GM21576 (cell line): ENCODE data around the gene STAG3.

ENCODE experiments used
- ATAC-seq: cut with Tn5 transposase; IDR thresholded peaks from one replicate; pipeline ENCODE4 v1.9.1; 2021; ENCODE audit warnings: mild to moderate bottlenecking, moderate library complexity; ENCODE audit not compliant: unreplicated experiment

STAG3 gene

DNA sequence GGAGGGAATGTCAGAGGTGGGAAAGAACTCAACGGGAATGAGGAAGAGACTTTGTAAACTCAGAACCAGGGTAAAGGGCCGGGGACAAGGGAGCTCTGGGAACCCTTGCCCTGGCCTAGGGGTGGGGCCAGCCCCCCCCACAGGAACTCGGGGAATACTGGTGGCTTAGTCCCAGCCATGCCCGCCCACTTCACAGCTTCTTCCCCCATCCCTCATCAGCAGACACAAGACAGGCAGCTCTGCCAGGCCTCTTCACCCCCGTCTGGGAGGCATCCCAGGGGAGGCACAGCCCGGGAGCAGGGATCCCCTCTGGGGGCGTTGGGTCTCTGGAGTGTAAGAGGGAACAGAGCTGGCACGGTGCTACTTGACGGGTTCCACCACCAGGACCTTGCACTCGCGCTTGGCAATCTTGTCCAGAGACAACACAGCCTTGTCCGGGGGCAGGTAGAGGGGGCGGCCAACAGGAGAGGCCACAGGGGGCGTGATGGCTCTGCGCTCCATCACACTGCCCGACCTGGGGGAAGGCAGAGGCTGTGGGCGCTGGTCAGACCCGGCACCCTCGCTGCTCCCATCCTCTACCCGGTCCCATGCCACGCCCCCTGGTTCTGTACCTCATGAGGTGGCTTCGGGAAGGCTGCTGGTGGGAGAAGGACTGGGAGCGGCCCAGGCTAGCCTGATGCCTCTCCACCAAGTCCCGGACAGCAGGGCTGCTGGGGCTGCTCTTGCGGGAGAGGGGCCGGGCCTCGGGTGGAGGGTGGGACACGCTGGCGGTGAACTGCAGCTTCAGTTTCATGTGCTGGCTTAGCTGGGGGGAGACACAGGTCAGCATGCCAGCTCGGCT, 22.8 kb upstream of the STAG3 start:
- no peak for ATAC-seq

DNA sequence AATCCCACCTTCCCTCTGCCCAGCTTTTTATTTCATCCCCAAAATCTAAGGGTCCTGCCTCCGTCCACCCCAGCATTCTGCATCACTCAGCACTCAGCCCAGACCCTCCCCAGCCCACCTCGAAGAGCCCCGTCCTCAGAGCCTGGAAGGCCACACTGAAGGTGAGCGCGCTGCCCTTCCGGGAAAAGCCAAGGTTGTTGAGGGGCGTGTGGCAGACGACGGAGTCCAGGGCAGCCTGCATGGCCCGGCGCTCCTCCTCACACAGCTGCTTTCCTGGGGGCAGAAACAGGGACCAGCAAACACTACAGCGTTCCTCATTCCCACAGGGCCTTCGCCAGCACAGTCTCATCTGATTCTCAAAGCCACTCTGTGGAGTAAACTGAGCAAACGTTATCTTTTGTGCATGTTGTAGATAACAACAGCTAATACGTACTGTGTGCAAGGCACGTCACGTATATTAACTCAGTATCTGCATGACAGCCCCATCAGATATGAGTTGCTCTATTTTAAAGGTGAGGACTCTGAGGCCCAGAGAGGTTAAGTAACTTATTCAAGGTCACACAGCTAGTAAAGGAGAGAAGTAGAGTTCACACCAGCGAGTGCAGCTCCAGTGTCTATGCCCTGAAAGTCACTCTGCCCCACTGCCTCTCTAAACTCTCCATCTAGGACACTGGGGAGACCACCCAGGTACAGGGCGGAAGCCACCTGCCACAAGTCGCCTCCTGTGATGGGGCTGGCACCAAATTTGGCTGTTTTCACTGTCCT, 22.0 kb upstream of the STAG3 start:
- no peak for ATAC-seq

DNA sequence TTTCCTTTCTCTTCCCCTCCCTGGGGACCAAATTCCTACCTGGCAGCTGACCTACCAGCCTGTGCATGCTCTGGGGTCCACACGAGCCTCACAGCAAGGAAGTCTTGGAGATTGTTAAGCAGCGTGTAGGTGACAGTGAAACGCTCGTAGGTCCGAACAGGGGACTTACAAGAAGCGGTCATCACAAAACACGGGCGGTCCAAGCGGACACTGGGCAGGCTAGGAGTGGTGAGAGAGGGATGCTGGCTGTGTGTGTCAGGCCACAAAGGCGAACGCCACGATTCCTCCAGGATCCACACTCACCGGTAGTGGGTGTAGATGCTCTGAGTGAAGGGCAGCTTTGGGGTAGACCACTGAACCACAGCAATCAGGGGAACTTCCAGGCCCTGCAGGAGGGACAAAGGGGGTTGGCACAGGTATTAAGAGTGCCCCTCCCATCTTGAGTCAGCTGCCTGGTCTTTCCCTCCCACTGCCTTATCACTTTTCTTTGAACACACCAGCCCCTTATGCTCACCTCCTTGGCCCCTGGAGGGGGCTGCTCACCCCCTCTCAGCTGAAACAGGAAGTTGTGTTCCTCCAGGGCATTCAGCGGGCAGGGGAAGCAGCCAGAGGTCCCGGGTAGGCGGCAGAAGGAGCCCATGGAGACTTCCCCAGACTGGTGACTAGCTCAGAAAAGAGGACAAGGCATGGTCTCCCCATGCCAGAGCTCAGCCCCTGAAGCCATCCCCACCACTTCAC, 21.2 kb upstream of the STAG3 start:
- no peak for ATAC-seq

DNA sequence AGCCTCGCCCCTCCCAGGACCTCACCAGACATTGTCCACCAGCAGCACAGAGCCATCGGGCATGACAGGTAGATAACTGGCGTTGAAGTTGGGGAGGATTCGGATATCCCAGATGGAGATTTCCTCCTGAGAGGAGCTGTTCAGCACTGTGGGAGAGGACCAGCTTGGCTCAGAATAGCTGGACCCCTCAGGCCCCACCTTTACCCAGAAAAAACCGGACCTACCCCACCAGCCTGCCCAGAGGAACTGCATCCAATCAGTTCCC, 20.7 kb upstream of the STAG3 start:
- no peak for ATAC-seq

DNA sequence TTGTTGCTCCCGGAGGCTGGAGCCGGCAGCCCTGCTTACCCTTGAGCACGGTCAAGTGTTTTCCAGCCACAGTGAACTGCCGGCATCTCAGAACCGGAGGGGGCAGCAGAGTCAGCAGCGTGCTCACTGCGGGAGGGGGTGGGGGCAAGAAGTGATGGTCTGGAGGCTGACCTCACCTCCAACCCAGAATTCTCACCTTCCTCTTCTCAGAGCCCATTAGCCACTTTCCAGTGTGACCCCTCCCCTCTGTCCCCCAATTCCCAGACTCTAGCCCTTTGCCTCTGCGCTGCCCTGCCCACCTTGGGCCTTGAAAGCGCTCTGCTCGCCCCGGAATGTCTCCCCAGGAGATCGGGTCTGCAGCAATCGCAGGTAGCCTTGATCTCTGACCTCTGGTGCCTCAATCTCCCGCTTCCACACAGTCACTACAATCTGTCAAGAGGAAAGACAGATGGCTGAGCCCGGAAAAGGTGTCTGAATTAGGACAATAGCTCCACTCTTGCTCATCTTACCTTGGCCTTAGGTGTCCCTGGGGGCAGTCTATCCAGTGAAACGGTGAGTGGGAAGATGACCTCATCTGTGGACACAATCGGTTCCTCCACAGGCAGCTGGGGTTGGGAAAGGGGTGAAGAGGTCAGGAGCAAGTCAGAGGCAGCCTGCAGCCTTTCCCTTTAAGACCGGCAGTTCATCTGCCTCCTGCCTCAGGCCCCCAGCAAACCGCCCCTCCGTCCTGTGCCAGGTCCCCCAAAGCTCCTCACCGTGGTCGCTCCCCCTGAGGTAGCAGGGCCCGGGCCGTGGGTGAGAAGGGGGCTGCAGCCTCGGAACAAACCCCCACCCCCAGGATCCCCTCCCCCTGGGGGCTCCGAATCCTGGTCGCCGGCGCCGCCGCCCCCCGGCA, 20.1 kb upstream of the STAG3 start:
- no peak for ATAC-seq

DNA sequence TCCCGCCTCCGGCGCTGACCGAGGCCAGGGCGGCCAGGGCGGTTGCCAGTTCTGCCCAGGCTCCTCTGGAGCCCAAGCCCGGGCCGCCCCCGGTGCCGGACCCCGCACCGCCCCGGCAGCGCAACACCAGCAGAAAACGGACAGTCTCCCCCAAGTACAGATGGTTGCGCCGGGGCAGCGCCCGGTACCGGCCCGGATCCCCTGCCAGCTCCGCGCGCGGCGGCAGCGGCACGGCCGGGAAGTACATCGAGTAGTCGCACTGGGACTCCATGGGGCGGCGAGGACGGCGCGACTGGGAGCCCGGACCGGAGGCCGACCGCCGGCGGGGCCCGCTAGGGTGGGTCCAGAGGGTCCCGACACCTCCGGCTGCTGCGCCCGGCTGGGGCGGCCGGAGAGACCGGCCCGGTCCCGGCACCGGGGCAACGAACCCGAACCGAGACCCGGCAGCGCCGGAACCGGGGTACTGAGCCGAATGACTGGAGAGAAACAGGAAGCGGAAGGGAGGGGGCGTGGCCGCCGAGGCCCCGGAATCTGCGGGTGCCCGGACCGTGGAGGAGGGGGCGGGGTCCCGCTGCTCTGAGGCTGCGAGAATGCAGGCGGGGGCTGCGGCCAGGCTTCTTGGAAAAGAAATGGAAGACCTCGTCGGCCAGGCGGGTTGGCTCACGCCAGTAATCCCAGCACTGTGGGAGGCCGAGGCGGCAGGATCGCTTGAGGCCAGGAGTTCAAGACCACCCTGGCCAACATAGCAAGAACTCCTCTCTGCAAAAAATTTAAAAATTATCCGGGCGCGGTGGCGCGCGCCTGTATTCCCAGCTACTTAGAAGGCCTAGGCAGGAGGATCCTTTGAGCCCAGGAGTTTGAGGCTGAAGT, 19.3 kb upstream of the STAG3 start, which contains the start of gene TRAPPC14:
Gene TRAPPC14 (minus strand): TSS at position 495 of the 870 bp plus-strand sequence. CDS start 224 bp downstream, at position 271.
- peak; percentile 75 for ATAC-seq

DNA sequence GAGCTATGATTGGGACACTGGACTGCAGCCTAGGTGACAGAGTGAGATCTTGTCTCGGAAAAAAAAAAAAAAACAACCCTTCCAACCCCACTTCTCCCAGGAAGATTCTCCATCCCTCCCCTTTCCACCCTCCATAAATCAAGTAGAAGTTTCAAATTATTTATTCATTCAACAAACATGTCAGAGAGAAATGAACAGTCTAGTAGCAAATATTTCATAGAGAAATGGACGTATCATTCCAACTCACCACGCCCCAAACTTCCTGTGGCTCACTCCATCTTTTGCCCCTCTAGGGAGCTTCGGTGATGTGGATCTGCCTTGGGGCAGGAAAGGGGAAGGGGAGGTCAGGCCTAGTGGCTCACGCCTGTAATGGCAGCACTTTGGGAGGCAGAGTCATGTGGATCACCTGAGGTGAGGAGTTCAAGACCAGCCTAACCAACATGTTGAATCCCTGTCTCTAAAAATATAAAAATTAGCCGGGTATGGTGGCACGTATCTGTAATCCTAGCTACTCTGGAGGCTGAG, 18.6 kb upstream of the STAG3 start:
- no peak for ATAC-seq

DNA sequence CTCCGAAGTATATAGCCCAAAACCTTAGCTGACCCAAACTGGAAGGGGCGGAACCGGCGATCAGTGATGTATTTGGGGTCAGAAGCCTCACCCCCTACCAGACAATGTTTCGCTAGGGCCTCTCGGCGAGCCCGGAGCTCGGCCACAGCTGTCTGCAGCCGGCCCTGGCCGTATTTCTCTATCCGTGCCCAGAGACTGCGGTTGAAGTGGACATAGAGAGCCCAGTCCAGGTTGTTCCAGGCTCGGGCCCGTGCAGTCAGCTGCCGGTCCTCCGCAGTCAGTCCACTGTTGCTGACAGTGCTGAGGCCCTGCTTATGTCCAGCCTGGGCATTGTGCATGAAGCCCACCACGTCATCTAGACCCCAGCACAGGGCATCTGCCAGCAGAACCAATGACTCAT, 17.7 kb upstream of the STAG3 start:
- ATAC-seq = no peak

DNA sequence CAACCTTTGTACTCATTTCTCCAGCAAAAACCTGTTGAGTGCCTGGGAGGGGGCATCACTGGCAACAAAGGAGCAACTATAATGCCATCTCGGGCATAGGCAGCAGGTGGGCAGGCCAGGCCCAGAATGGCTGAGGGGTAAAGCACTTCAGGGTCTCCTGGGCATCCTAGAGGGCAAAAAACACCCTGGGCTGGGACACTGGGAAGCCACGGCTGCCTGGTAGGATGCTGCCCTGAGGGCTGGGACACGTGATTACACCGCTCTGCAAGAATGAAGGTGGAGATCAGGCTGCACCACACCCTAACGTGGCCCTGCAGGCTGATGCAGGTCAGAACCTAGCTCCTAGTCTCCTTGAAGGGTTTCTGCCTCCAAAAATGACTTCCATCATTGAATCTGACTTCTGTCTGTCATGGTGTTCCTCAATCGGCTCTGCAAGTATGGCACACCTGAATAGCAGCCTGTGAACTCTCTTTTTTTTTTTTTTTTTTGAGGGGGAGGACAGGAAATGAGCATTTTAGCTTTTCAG, 14.6 kb upstream of the STAG3 start:
- ATAC-seq = no peak

DNA sequence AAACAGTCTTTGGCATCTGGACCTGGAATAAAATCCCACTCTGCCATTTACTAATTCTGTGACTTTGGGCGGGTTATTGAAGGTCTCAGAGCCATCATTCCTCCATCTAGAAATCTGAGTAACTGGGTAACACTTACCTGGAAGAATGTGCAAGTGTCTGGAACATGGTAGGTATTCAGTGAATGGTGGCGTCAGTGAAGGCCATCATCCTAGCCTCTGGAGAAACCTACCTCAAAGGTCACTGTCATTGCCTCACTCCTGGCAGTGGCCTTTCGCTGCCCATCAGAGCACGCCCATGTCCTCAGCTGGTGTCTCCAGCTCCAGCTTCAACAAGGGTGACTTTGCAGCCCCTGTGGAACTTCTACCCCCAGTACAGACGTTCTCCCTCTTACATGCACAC, 13.8 kb upstream of the STAG3 start:
- ATAC-seq = no peak

DNA sequence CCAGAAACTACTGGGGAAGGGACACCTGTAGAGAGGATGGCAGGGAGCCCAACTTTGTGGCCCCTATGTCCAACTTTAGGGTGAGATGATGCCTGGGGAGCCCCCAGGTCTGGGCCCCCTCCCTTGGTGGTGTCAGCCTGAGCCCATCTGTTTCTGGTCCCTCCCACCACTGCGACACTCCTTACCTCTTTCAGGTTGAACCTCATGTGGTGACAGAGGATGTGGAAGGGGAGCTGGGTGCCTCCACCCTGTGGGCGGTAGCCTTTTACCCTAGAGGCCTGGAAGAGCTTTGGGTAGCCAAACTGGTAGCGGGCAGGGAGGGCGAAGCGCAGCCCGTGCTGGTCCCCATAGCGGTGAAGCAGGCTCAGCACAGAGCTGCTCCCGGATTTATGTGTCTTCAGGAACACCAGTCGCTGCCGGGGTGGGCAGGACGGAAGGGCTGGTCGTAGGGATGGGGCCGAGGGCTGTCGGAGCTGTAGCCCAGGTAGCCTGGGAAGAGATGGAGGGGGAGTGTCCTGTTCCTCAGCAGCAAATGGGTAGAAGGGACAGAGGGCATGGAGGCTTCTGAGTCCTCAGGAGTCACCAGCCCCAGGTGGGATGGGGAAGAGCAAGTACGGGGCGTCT, 11.3 kb upstream of the STAG3 start:
- ATAC-seq = no peak

DNA sequence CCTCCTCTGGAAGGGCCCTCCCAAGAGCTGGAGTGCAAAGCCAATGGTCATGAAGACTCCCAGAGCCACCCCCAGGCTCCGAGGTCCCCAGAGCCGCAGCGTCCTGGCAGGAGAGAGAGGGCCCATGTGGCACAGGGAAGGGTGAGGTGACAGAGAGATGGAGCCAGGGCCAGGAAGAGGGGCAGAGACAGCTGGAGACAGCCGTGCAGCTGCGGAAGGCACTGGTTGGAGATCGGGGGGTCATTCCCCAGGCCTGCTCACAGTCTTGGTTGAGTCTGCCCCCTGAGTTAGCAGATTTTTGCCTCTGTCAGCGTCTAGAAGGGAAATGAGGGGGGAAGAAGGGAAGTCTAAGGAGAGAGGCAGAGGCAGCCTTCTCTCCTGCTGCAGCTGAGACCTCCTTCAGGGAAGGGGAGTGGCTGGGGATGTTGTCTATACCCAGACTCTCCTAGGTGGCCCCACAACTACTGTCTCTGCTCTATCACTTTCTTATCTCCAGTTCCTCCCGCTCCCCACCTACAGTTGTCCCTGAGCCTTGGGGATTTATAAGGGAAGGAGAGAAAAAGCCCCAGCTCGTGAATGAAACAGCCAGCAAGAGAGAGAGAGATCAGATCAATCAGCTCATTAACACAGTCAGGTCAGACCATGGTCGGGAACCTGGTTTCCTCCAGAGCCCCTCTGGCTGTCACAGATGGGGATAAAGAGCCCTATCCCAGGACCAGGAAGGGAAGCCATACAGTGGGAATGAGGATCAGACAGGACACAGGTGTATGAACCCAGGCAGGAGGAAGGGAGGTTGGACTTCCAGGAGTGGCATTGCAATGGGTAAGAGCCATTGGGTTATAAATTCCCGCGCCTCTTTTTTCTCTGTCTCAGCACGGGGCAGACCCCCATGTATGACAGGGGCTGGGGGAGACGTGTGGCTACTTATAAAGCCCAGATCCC, 10.5 kb upstream of the STAG3 start:
- no peak for ATAC-seq

DNA sequence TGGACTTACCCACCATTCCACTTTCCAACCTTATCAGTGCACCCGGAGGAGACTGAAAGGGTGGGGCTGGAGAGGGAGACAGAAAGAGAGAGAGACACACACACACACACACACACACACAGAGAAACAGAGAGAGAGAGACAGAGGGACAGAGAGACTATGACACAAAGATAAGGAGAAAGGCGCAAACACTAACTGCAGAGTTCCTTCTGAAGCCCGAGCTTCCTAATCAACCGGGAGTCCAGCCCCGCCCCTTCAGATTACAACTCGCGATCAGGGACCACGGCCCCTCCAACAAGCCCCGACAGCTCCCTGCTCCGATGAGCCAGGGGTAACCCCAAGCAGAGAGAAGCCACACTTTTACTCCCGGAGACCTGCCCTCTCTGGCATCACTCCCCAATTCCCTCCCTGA, 9.8 kb upstream of the STAG3 start:
- no peak for ATAC-seq

DNA sequence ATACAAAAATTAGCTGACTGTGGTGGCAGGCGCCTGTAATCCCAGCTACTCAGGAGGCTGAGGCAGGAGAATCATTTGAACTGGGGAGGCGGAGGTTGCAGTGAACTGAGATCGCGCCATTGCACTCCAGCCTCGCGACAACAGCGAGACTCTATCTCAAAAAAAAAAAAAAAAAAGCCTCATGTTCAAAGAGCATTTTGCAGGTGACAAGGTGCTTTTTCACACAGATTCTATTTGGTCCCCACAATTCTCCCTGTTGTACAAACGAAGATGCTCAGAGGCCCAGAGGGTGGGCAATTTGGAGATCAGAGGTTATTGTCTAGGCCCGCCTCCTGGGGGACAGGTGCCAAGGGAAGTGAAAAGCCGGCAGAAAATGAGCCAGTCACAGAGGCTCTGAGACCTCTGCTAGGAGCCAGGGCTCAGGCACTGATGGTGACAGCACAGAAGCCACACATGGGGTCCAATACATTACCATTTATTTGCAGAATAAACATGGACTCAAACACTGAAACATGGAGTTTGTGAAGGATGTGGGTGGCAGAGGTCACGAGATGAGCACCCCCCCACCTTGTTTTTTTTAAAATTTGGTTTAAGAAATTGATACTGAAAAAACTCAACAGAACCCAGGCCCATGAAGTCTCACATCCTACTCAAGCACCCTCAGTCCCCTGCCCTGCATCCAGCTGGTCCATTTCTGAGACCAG, 8.4 kb upstream of the STAG3 start:
- ATAC-seq = no peak

DNA sequence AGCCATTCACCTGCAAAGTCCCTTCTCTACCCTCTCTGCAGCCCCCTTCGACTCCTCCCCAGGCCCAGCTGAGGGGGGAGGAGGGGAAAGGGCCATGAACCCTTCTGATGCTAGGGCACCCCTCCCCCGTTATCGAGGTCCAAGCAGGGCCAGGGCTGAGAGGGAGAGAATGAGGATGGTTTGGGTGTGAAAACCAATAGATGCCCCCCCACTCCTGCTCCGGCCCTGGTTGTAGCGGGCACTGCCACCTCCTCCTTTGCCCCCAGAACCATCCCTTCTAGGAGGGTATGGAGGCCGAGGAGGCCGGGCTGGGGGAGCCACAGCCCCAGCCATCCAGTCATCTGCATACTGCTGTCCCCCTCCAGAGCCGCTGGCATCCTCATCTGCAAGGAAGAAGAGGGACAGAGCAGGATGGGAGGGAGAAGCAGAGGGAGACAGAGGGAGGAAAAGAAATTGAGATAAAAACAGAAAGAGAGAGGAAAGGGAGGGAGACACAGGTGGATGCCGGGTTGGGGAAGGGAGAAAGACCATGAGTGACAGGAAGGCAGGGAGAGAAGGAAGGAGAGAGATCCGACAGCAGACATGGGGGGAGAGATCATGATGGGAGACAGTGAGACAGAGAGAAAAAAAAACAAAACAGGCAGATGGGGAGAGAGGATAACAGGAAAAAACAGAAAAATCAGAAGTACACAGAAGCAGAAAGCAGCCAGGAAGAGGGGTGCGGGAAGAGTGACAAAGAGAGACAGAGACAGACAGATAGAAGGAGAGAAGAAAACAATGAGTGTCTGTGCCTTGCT, 7.4 kb upstream of the STAG3 start:
- ATAC-seq = no peak

DNA sequence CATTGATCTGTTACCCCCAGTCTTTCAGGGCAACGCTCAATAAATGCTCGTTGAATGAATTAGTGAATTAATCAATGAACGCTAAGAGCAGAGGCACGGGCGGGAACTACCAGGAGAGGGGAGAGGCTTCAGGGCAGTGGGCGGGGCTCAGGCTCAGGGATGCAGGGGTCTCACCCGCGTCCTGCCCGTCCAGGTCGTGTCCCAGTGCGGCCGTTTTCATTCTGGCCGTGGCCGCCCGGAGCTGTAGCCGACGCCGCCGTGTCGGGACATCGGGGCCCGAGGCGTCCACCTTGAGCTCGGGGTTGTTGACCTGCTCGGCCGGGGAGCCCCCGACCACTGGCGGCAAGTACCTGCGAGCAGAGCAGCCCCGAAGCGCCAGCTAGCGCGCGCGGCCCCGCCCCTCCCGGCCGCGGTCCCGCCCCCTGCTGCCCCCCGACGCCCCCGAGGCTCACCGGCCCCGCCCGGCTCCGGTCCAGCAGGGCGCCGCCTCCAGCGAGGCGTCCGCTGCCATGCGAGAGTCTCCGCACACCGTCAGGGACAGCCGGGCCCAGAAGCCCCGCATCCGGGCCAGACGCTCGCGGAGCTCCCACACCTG, 6.5 kb upstream of the STAG3 start:
- ATAC-seq = no peak
